ENCODE measurements around the gene IFIT1.
"Not testable (repeated sequence)": the region's sequence is repeated elsewhere in the genome, so short reads cannot be mapped to it uniquely, and the experiment has no call there.

The IFIT1 gene

DNA sequence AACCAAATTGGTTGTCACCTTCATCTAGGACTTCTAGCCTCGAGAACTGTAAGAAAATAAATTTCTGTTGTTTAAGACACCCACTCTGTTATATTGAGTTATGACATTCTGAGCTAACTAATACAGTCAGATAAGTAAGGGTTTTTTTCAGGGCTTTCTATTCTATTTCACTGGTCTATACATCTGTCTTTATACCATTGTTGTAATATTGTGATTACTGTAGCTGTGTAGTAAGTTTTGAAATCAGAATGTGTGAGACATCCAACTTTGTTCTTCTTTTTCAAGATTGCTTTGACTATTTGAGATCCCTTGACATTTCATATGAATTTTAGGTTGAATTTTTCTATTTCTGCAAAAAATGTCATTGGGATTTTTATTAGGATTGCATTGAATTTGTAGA lies 7.5 kb downstream of the IFIT1 start:
- DNase-seq (ENCODE audit: low spot score): no peak

DNA sequence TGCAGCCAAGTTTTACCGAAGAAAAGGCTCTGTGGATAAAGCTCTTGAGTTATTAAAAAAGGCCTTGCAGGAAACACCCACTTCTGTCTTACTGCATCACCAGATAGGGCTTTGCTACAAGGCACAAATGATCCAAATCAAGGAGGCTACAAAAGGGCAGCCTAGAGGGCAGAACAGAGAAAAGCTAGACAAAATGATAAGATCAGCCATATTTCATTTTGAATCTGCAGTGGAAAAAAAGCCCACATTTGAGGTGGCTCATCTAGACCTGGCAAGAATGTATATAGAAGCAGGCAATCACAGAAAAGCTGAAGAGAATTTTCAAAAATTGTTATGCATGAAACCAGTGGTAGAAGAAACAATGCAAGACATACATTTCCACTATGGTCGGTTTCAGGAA lies 10.6 kb downstream of the IFIT1 start:
- no peak for DNase-seq (ENCODE audit: low spot score)

- no peak for DNase-seq (ENCODE audit: low spot score)
Measured at GRCh38 chr10:89404104-89405047, 12.0 kb downstream of the IFIT1 start.

GRCh38 chr10:89406178-89406577 lies 13.8 kb downstream of the IFIT1 start:
- DNase-seq (ENCODE audit: low spot score): not testable (repeated sequence)

DNA sequence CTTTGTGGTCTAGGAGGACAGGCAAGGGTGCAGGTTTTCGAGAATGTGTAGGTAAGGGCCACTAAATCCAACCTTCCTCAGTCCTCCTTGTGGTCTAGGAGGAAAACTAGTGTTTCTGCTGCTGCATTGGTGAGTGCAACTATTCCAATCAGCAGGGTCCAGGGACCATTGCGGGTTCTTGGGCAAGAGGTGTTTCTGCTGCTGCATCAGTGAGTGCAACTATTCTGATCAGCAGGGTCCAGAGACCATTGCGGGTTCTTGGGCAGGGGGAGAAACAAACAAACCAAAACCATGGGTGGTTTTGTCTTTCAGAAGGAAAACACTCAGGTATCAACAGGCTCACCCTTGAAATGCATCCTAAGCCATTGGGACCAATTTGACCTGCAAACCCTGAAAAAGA lies 15.4 kb downstream of the IFIT1 start:
- not testable (repeated sequence) for DNase-seq (ENCODE audit: low spot score)

DNA sequence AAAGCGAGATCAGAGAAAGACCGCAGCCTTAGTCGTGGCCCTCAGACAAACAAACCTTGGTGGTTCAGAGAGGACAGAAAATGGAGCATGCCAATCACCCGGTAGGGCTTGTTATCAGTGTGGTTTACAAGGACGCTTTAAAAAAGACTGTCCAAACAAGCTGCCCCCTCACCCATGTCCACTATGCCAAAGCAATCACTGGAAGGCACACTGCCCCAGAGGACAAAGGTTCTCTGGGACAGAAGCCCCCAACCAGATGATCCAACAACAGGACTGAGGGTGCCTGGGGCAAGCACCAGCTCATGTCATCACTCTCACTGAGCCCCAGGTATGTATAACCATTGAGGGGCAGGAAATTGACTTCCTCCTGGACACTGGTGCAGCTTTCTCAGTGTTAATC lies 16.9 kb downstream of the IFIT1 start:
- not testable (repeated sequence) for DNase-seq (ENCODE audit: low spot score)

DNA sequence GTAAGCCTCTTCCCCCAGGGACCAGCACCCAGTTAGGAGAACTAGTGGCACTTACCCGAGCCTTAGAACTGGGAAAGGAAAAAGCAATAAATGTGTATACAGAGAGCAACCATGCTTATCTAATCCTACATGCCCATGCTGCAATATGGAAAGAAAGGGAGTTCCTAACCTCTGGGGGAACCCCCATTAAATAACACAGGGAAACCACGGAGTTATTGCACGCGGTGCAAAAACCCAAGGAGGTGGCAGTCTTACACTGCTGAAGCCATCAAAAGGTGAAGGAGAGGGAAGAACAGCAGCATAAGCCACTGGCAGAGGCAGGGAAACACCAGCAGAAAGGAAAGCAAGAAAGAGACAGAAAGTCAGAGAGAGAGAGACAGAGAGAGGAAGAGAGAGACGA lies 18.1 kb downstream of the IFIT1 start:
- not testable (repeated sequence) for DNase-seq (ENCODE audit: low spot score)

- DNase-seq (ENCODE audit: low spot score): not testable (repeated sequence)
Measured at GRCh38 chr10:89411135-89411534, 18.7 kb downstream of the IFIT1 start.

- not testable (repeated sequence) for DNase-seq (ENCODE audit: low spot score)
Measured at GRCh38 chr10:89412276-89412675, 19.9 kb downstream of the IFIT1 start.

GRCh38 chr10:89413398-89413912 lies 21.0 kb downstream of the IFIT1 start:
- no peak for DNase-seq (ENCODE audit: low spot score)

GRCh38 chr10:89414146-89414878 lies 21.9 kb downstream of the IFIT1 start, which contains the start of gene IFIT5:
TSS of gene IFIT5 (plus strand) at chr10:89414568. CDS start at chr10:89414799, 231 bp downstream.
- peak; percentile 88 for DNase-seq (ENCODE audit: low spot score)

- DNase-seq (ENCODE audit: low spot score): peak; percentile 67
Measured at GRCh38 chr10:89414879-89415821, 22.7 kb downstream of the IFIT1 start.

DNA sequence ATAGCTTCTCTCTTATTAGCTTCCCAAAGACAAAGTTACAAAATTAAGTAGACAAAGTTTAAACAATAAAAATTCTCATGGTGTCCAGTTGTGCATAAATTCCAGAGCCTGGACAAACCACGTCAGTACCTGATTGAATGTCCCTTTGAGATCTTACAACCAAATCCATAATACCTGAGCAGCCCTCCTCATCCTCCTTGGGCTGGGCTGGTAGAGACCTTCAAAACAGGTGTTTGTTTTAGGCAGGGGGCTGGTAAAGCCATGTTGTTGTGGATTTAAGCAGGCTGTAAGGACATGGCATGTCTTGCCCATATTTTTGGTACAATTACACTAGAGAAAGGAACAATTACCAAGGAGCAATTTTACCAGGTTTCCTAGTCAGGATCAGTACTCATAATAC lies 24.0 kb downstream of the IFIT1 start:
- DNase-seq (ENCODE audit: low spot score): no peak

- DNase-seq (ENCODE audit: low spot score): no peak
Measured at GRCh38 chr10:89419548-89419947, 27.1 kb downstream of the IFIT1 start.

DNA sequence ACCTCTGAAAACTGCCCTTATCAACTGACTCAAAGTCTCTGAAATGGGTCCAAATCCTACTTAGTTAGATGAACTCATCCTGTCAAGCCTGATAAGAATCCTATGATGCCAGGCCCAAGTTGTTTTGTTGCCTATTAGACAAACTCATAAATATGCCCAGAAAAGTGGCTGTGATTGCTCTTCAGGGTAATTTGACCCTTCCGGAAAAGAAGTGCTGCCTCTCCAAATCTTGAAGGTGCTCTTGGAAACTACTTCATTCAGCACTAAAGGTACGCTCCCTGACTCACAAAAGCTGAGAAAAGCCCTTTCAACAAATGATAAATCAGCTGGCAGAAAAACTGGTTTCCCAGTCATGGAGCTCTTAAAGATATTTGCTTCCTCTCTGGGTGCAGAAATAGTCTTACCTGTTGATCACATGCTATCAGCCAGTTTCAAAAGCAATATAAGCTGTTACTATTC lies 28.6 kb downstream of the IFIT1 start:
- no peak for DNase-seq (ENCODE audit: low spot score)

- DNase-seq (ENCODE audit: low spot score): no peak
Measured at GRCh38 chr10:89425000-89425399, 32.6 kb downstream of the IFIT1 start.

- peak; percentile 71 for DNase-seq (ENCODE audit: low spot score)
Measured at GRCh38 chr10:89426230-89426868, 33.9 kb downstream of the IFIT1 start.

- DNase-seq (ENCODE audit: low spot score): peak; percentile 72
Measured at GRCh38 chr10:89427629-89428028, 35.2 kb downstream of the IFIT1 start.

DNA sequence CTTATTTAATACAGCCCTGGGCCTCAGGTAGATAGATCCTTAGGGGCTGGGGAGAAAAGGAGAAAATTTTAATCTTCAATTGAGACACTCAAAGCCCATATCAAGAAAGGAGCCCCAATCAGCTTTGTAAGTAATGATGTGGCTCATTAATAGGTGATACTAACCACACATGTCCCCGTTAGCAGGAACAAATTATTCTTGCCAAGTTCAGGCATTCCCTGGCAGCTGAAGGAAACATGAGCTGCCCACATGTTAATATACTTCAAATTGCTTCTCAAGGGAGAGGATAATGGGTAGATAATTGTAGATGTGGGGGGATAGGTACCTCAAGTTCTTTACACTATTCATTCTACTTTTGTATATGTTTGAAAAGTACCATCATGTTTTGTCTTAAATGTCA lies 36.5 kb downstream of the IFIT1 start:
- no peak for DNase-seq (ENCODE audit: low spot score)

- DNase-seq (ENCODE audit: low spot score): peak; percentile 12
Measured at GRCh38 chr10:89431977-89432376, 39.6 kb downstream of the IFIT1 start.

DNA sequence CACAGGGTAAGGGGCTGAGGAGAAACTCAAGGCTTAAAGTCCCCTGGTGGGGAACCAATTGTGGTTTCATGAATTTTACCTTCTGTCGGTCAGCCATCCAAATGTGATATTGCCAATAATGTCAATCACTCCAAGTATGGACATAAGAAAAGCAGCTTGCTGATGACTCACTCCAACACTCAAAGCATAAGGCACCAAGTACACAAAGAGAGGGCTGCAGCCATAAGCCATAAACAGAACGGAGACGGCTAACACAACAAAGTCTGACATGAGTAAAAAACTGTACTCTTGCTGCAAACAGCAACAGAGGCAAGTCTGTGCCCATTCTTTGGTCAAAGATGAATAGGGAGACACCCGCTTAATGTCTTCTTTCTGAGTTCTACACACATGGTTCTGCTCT lies 46.1 kb downstream of the IFIT1 start:
- DNase-seq (ENCODE audit: low spot score): no peak
